ENCODE measurements around the gene TOR1A.
"Not testable (repeated sequence)": the region's sequence is repeated elsewhere in the genome, so short reads cannot be mapped to it uniquely, and the experiment has no call there.

Gene TOR1A

DNA sequence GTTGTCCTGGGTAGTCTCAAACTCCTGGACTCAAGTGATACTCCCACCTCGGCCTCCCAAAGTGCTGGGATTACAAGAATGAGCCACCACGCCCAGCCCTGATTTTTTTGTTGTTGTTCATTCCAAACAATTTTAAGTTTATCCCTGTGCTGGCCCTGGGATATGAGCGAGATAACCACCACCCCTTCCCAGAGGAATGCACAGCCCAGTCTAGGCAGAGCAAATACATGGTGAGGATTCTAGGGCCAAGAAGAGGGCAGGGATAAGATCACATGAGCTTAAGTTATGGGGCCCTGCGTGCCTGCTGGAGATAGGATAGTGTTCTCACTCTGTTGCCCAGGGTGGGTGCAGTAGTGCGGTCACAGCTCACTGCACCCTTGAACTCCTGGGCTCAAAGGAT is 42.0 kb downstream of the TOR1A start:
- no peak for DNase-seq (ENCODE audit: low spot score)

DNA sequence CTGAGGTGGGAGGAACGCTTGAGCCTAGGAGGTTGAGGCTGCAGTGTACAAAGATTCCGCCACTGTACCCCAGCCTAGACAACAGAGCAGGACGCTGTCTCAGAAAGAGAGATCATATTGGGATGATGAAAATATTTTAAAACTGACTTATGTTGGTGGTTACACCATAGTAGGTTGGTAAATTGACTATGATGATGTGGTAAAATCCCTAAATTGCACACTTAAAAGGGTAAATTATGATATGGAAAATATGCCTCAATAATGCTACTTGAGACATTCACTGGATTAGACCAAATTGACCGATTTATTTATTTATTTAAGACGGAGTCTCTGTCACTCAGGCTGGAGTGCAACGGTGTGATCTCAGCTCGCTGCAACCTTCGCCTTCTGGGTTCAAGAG is 42.8 kb downstream of the TOR1A start:
- DNase-seq (ENCODE audit: low spot score): no peak

DNA sequence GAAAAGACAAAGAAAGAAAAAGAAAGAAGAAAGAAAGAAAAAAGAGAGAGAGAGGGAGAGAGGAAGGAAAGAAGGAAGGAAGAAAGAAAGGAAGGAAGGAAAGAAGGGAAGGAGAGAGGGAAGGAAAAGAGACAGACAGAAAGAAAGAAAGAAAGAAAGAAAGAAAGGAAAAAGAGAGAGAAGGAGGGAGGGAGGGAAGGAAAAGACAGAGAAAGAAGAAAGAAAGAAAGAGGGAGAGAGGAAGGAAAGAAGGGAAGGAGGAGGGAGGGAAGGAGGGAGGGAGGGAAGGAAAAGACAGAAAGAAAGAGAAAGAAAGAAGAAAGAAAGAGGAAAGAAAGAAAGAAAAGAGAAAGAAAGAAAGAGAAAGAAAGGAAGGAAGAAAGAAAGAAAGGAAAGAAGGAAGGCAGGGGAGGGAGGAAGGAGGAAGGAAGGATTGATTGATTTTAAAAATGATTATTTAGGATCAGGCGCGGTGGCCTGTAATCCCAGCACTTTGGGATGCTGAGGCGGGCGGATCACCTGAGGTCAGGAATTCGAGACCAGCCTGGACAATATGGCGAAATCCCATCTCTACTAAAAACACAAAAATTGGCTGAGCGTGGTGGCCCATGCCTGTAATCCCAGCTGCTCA is 44.3 kb downstream of the TOR1A start:
- no peak for DNase-seq (ENCODE audit: low spot score)

DNA sequence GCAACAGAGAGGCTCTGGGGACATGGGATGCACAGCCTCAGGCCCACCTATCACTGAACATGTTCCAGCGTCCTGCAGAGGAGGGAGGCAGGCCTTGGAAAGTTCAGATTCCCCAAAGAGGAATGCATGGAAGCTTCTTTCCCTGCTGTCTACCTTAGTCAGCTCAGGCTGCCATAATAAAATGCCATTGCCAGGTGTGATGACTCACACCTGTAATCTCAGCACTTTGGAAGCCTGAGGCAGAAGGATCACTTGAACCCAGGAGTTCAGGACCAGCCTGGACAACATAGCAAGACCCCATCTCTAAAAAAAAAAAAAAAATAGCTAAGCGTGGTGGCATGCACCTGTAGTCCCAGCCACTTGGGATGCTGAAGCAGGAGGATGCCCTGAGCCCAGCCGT is 45.5 kb downstream of the TOR1A start:
- DNase-seq (ENCODE audit: low spot score): no peak

DNA sequence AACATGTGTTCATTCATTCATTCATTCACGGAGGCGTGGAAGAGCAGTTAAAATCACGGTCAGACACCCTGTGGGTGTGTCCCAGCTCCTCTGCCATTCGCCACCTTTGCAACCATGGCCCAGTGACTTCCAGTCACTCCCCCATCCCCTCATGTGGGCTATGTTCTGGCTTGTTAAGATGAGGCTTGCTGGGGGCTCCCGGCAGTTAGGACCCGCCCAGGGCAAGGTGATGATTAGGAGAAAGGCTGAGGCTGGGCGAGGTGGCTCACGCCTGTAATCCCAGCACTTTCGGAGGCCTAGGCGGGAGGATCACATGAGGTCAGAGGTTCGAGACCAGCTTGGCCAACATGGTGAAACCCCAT is 46.2 kb downstream of the TOR1A start:
- no peak for DNase-seq (ENCODE audit: low spot score)

DNA sequence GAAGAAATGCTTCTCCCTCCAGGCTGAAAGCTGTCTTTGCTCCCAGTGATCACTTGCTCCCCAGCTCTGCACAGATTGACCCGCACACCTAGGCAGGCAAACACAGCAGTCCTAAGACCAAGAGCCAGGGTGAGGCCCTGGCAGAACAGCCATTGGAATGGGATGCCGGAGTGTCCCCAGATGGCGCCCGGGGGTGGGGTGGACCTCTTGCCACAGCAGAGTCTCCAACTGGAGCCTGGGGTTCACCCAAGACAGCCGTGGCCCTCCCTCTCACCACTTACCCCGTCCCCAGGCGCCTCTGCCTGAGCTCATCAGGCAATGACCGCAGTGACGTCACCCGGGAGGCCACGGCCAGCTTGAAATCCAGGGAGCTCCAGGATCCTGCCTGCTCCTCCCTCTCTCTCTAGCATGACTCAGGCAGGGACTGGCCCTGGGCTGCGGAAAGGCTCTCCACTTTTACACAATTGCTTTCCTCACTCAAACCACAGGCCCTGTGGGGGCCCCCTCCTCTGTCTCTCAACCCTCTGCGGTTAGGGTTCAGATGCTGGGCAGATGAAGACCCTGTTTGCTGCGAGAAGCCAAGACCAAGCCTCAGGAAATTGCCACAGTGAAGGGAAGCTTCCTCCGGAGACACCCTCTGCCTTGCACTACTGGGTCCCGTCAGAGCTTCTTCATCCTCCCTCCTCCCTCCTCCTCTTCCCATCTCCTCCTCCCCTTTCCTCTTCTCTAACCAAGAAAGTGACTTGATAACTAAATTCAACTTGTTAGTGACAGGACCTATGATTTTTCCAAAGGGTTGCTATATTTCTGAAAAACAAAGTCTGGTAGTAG is 46.8 kb downstream of the TOR1A start:
- DNase-seq (ENCODE audit: low spot score): no peak

DNA sequence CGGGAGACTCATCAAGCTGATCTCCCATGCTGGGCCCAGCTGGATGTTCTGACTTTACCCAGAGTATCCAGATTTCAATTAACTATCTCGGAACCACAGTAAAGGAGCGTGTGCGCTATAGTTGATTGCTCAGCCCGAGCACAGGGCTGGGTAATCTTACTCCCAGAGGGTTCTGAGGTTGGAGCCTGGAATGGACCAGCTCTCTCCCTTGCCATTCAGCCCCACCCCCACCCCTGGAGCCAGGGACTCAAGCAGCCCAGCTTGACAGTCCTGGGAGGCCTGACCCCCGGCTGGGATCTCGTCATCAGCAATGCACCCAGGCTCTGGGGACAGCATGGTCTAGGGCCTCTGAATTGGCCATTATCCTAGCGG is 47.4 kb downstream of the TOR1A start:
- no peak for DNase-seq (ENCODE audit: low spot score)

DNA sequence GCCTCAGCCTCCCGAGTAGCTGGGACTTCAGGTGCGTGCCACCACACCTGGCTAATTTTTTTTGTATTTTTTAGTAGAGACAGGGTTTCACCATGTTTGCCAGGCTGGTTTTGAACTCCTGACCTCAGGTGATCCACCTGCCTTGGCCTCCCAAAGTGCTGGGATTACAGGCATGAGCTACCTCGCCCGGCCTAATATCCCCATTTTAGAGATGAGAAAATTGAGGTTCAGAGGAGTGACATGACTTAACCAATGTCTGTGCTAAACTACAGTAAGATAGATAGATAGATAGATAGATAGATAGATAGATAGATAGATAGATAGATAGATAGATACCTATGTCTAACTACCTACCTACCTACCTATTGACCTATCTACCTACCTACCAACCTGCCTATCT is 47.8 kb downstream of the TOR1A start:
- DNase-seq (ENCODE audit: low spot score): not testable (repeated sequence)

DNA sequence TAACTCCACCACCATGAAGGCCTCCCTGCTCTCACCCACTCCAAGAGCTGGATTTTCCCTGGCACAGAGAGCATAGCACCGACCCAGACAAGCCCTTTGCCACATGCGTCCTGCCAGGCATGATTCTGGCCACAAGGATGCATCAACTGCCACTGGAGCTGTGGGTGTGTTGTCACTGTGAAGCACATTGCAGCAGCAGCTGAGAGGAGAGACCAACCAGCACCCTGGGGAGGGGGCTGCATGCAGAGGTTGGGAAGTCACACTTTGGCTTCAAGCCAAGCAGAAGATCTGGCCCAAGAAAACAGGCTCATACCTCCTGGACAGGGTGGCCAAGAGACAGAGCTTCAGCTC is 48.5 kb downstream of the TOR1A start:
- DNase-seq (ENCODE audit: low spot score): no peak

DNA sequence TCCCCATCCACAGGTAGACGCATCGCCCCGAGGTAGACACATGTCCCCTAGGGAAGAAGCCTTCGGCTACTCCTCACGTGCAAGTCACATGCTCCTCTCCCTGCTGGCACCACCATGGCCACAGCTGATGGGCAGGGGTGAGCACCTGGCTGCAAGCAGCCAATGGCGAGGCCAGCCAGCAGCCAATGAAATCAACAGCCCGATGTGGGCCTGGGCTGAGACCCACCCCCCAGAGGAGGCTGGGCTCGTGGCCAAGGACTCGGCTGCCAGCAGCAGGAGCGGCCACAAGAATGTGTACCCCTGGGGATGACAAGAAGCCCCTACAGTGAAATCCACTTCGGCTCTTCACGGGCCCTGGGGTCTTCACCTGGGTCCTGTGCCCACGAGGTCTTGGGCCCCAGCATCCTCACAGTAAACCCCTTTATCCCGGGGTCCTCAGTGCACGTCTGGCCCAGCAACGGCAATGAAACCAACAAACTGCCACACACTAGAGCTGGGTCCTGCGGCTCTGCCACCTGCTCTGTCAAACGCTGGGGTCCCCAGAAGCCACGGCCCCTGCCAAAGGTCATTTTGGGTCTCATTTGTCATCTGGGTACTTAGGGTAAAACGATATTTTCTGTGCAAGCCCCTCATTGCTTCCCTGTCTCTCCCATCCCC is 49.0 kb downstream of the TOR1A start:
- DNase-seq (ENCODE audit: low spot score): no peak

DNA sequence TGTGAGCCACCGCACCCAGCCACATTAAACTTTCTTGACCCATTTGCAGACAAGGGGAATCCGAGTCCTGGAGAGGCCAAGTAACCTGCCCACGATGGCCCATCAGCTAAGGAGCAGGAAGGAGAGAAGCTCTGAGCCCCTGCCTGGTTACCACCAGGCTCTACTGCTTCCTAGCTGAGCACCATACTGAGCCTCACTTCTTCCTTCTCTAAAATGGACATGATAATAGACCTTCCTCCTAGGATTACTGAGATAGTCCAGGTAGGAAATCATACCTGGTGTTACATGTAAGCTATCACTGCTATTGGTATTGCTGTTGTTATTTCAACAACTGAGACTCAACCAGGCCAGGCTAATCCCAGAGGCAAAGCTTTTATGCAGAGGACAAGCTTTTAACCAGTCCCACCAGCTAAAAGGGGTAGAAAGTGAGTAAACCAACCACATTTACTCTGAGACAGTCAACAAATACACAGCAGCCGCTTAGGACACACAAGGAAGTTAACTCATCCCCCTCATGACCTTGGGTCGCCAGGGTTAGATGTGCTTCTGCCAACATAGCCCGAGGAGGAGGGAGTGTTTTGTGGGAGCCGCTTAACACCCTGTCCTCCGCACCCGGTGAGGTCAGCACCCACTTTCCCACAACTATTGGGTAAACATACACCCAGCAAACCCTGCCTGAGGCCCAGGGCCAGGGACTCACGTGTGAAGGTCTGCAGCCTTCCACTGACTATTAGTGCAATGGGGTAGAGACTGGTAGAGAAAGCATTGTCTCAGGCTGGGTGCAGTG is 50.5 kb downstream of the TOR1A start:
- DNase-seq (ENCODE audit: low spot score): no peak

DNA sequence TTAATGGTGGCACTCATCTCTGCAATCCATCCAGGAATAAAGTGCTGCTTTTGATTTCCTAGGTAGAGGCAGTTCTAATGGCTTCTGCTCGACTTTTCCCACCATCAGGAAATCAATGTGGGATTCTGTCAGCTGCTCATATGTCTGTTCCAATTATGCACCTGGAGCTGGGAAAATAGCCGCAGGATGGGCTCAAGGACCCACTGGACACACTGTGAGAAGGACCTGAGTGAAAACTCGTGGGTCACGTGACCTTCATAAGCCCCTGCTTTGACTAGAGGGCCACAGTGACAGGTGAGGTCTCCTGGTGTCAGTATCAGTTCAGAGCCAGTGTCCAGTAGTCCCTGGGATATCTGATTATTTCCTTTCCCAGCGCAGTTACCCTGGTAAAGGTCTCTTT is 53.2 kb downstream of the TOR1A start:
- DNase-seq (ENCODE audit: low spot score): no peak

DNA sequence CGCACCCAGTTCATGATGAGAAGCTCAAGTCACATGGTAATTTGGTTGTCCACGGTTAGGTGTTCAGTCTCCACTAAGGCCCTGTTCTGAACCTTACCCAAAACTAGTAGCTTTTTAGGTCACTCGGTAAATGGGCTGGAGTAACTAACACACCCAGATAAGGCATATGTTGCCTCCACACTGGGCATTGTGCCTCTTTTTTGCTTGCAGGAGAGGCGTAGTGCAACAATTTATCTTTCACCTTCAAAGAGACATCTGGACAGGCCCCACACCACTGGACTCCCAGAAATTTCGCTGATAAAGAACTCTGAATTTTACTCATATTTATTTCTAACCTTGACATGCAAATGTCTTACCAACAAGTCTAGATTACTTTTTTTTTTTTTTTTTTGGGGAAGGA is 54.3 kb downstream of the TOR1A start:
- DNase-seq (ENCODE audit: low spot score): no peak

DNA sequence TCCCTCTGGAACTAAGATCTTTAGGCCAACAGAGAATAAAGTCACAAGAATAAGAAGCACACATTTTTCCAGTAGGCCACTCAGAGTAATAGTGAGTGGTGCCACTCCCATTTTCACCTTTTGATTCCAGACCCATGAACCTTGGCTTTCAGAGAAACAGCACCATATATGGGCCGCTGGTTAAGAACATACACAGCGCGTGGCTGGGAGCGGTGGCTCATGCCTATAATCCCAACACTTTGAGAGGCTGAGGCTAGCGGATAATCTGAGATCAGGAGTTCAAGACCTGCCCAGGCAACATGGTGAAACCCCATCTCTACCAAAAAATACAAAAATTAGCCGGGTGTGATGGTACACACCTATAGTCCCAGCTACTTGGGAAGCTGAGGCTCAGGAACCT is 55.5 kb downstream of the TOR1A start:
- DNase-seq (ENCODE audit: low spot score): no peak

DNA sequence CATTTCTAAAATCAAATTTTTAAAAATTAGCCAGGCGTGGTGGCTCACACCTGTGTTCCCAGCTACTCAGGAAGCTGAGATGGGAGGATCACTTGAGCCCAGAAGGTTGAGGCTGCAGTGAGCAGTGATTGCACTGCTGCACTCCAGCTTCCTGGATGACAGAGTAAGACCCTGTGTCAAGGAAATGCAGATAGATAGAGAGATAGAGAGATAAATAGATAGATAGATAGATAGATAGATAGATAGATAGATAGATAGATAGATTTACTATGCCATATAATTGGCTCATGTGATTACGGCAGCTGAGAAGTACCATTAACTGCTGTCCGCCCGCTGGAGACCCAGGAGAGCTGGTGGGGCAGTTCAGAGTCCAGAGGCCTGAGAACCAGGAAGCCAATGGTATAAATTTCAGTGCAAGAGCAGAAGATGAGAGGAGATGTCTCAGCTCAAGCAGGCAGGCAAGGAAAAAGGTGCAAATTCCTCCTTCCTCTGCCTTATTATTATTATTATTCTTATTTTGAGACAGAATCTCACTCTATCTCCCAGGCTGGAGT is 58.1 kb downstream of the TOR1A start:
- no peak for DNase-seq (ENCODE audit: low spot score)

DNA sequence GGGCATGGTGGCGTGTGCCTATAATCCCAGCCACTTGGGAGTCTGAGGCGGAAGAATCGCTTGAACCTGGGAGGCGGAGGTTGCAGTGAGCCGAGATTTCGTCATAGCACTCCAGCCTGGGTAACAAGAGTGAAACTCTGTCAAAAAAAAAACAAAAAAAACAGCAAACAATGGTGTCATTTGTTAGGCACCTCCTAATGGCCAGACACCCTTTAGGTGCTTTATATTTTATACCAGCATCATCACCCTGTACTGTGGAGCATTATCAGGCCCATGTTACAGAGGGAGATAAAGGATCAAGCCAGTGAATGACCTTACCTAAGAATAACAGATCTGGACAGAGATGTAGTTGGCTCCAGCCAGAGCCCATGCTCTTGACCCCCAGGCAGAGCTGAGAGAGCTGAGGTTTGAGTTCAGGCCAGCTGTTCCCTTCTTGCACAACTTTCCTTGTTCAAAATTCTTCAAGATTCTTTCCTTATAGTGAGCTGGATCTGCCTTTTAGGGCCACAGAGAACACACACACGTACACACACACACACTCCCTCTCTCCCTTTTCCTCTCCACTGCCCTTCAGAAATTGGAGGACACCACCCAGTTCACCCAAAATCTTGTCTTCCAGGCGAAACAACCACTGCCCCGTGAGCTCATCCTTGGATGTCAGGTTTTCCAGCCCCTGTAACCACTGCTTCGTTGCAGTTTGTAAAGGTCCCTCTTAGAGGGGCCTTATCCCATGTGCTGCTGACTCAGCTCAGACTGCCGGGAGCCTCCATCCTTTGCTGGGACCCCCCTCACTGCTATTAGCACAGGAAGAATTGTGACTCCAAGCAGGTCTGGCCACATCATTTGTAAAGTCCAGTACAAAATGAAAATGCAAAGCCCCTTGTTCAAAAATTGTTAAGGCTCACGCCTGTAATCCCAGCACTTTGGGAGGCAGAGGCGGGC is 60.7 kb downstream of the TOR1A start:
- no peak for DNase-seq (ENCODE audit: low spot score)

All from CD4-positive, alpha-beta T cell treated with Interleukin-6 at 100 ng/mL for 8 hours (primary cell).